K562 (cell line): Measurements from ENCODE around the gene ADORA1. TPM values are rescaled to one million over a fixed set of nuclear protein-coding genes. Genes with fewer than 3 reads are reported as not detected.

Experiments
- ATAC-seq: fragments of 200-7000 bp; cut with Tn5 transposase; 3 replicates; pipeline ENCODE4 v1.9.1; 2020; ENCODE audit warnings: moderate library complexity
- BruUV-seq: library from RNA; stranded (reverse); fragments of 400-500 nt; replicated peaks from 2 replicates; lab custom pipeline; 2021; lab: Mats Ljungman, UMichigan
- CTCF ChIA-PET: fragments of 300-600 bp; formaldehyde crosslinking; extraction: SDS; loops from one replicate; lab custom pipeline; 2021; ENCODE audit warnings: low intra/inter-chr PET ratio; lab: Yijun Ruan, JAX
- POLR2A ChIA-PET: fragments of 300-600, 350-650 bp; sonication (Branson Sonifier 250); formaldehyde crosslinking; extraction: SDS; loops from one replicate; lab custom pipeline; 2021; ENCODE audit warnings: antibody characterized with exemption, inconsistent platforms; lab: Yijun Ruan, JAX
- DNase-seq, 4 experiments: peaks; one replicate each; pipeline versions ENCODE4 v3.0.0 to v3.0.0-alpha.2; 2011 to 2018; ENCODE audit warnings: low spot score in 3 of 4, mixed read lengths in 3 of 4; ENCODE audit errors: extremely low read depth in 1 of 4
- FAIRE-seq: peaks from 2 replicates; lab custom pipeline; 2011; peaks lifted over from hg19 to GRCh38; lab: Jason Lieb, UNC
- H2AFZ ChIP-seq: 2 replicates; pipeline ENCODE4 v1.6.0; 2011; ENCODE audit warnings: low read depth, low read length, control low read depth, inconsistent platforms
- H3K27ac ChIP-seq: fragments of 200-600 bp; 3 replicates; pipeline ENCODE4 v1.8.0; 2011; ENCODE audit warnings: low read depth, mild to moderate bottlenecking, control low read depth, inconsistent platforms, low read length, moderate library complexity, mixed read lengths; ENCODE audit errors: extremely low read depth
- H3K27me3 ChIP-seq, 2 experiments: fragments of 300-600 bp in 1 of 2; 2 replicates in 1 of 2; 3 replicates in 1 of 2; pipeline versions ENCODE4 v1.6.0 to v1.8.0; 2011; ENCODE audit warnings: inconsistent platforms in 2 of 2, low read length in 2 of 2, mild to moderate bottlenecking in 1 of 2, mixed read lengths in 1 of 2, moderate library complexity in 1 of 2; ENCODE audit not compliant: control insufficient read depth in 2 of 2, insufficient read depth in 2 of 2
- H3K36me3 ChIP-seq: fragments of 300-600 bp; 3 replicates; pipeline ENCODE4 v1.8.0; 2011; ENCODE audit warnings: mild to moderate bottlenecking, low read length, inconsistent platforms; ENCODE audit not compliant: control insufficient read depth, insufficient read depth
- H3K4me1 ChIP-seq, 2 experiments: fragments of 200-600 bp in 1 of 2; replicated peaks in 1 of 2; 2 replicates in 1 of 2; 3 replicates in 1 of 2; pipeline versions ENCODE4 v1.5.1 to v1.8.0; 2011; ENCODE audit warnings: inconsistent platforms in 2 of 2, low read length in 2 of 2, mild to moderate bottlenecking in 1 of 2, mixed read lengths in 1 of 2, moderate library complexity in 1 of 2; ENCODE audit not compliant: control insufficient read depth in 2 of 2, insufficient read depth in 2 of 2
- H3K4me2 ChIP-seq: 2 replicates; pipeline ENCODE4 v1.6.1; 2011; ENCODE audit warnings: low read length, control low read depth, inconsistent platforms, mixed read lengths; ENCODE audit not compliant: insufficient read depth
- H3K4me3 ChIP-seq: fragments of 200-600 bp; sonication (generic), shearing (Covaris generic); 2 replicates; pipeline ENCODE4 v1.5.1; 2016; ENCODE audit warnings: control low read depth, inconsistent platforms
- H3K79me2 ChIP-seq: fragments of 200-600 bp; 3 replicates; pipeline ENCODE4 v1.8.0; 2011; ENCODE audit warnings: low read length, inconsistent platforms; ENCODE audit not compliant: control insufficient read depth, insufficient read depth
- H3K9ac ChIP-seq, 2 experiments: 2 replicates each; pipeline versions ENCODE4 v1.6.0 to v1.6.1; 2011; ENCODE audit warnings: low read depth in 2 of 2, low read length in 2 of 2, control low read depth in 1 of 2, inconsistent platforms in 1 of 2, mild to moderate bottlenecking in 1 of 2, mixed read lengths in 1 of 2; ENCODE audit not compliant: insufficient read depth in 1 of 2
- H3K9me1 ChIP-seq: one replicate; pipeline ENCODE4 v1.6.0; 2011; ENCODE audit warnings: inconsistent platforms, mild to moderate bottlenecking, low read length, moderate library complexity; ENCODE audit not compliant: control insufficient read depth, insufficient read depth
- H3K9me3 ChIP-seq: replicated peaks from 2 replicates; pipeline ENCODE4 v1.5.1; 2011; ENCODE audit warnings: low read depth, low read length, inconsistent platforms; ENCODE audit not compliant: control insufficient read depth, insufficient read depth
- H4K20me1 ChIP-seq: replicated peaks from 2 replicates; pipeline ENCODE4 v1.6.1; 2011; ENCODE audit warnings: low read length, inconsistent platforms, mixed read lengths; ENCODE audit not compliant: control insufficient read depth, insufficient read depth
- ARNT ChIP-seq, 2 experiments: fragments of 450-650 bp; IDR thresholded peaks; 2 replicates each; pipeline ENCODE4 v1.6.1; 2016; ENCODE audit warnings: mild to moderate bottlenecking in 1 of 2
- IRF2 ChIP-seq: sonication (generic); formaldehyde crosslinking; IDR thresholded peaks from 2 replicates; pipeline ENCODE4 v1.8.1; 2022; ENCODE audit warnings: mild to moderate bottlenecking, missing genetic modification reagents
- OTX1 ChIP-seq: fragments of 450-650 bp; formaldehyde crosslinking; IDR thresholded peaks from 2 replicates; pipeline ENCODE4 v1.4.0; 2022; ENCODE audit warnings: mild to moderate bottlenecking
- POLR2G ChIP-seq: fragments of 200-400 bp; formaldehyde crosslinking; IDR thresholded peaks from 2 replicates; pipeline ENCODE4 v1.6.1; 2017; ENCODE audit warnings: low read depth, mild to moderate bottlenecking, antibody characterized with exemption, low read length, moderate library complexity
- ZKSCAN8 ChIP-seq: fragments of 200-800 bp; sonication (Bioruptor generic); IDR thresholded peaks from 2 replicates; pipeline ENCODE4 v1.6.1; 2016; ENCODE audit warnings: missing genetic modification characterization, missing compliant biosample characterization
- WGBS: fragments of 100-300 bp; shearing (Covaris generic); methylation state at CpG from one replicate; pipeline ENCODE4 v1.1.6; 2016; ENCODE audit warnings: low coverage, mixed read lengths; ENCODE audit not compliant: insufficient coverage; ENCODE audit errors: missing lambda C conversion rate; 5-methylcytosine and 5-hydroxymethylcytosine counted together
- in situ Hi-C: fragments of 300-500 bp; cut with MboI; formaldehyde crosslinking; loops from 4 replicates; pipeline ENCODE4 v1.15.0; 2018; ENCODE audit warnings: inconsistent platforms, mixed read lengths
- intact Hi-C: fragments of 100-400 bp; cut with micrococcal nuclease; formaldehyde crosslinking; loops from 2 replicates; pipeline ENCODE4 v1.14.2; 2022
- polyA plus RNA-seq, 8 experiments: library from polyadenylated mRNA; depleted of rRNA in 4 of 8; stranded (reverse) in 5 of 8; unstranded in 3 of 8; fragments of >200 nt; fragmentation: Nextera tagmentation in 2 of 8; fragmentation: Illumina TruSeq in 1 of 8; extraction: Ambion mirVana in 2 of 8; extraction: Trizol in 1 of 8; gene quantifications; 2 replicates each; pipeline versions ENCODE4 v1.2.1 to v1.2.3, GENCODE V29; 2011 to 2014; ENCODE audit warnings: inconsistent platforms in 1 of 8, missing spikeins in 1 of 8
- total RNA-seq, 7 experiments: library from RNA; depleted of rRNA in 6 of 7; stranded (reverse); fragments of >200 nt in 6 of 7; fragmentation: Illumina TruSeq in 2 of 7; extraction: Trizol in 2 of 7; gene quantifications; 2 replicates each; pipeline versions ENCODE4 v1.2.1 to v1.2.3, GENCODE V29; 2011 to 2021; ENCODE audit warnings: low replicate concordance in 1 of 7
- TF ChIP-seq, protein P1 (sequence below): fragments of 250-450 bp; sonication (Bioruptor Pico); IDR thresholded peaks from 2 replicates; pipeline ENCODE4 v1.8.0; 2021; ENCODE audit warnings: mild to moderate bottlenecking, moderate library complexity
- TF ChIP-seq, protein P2 (sequence below), 2 experiments: fragments of 450-650 bp; formaldehyde crosslinking in 1 of 2; IDR thresholded peaks; 2 replicates each; pipeline versions ENCODE4 v1.4.0 to v1.6.1; 2014 to 2020; ENCODE audit warnings: mild to moderate bottlenecking in 2 of 2, borderline replicate concordance in 1 of 2, low read depth in 1 of 2

The ADORA1 gene
- total and polyA plus RNA-seq, 9 of the 15 experiments (the other 6 are each of a cell fraction or from before 2014, with no cell fraction given) = not detected

DNA sequence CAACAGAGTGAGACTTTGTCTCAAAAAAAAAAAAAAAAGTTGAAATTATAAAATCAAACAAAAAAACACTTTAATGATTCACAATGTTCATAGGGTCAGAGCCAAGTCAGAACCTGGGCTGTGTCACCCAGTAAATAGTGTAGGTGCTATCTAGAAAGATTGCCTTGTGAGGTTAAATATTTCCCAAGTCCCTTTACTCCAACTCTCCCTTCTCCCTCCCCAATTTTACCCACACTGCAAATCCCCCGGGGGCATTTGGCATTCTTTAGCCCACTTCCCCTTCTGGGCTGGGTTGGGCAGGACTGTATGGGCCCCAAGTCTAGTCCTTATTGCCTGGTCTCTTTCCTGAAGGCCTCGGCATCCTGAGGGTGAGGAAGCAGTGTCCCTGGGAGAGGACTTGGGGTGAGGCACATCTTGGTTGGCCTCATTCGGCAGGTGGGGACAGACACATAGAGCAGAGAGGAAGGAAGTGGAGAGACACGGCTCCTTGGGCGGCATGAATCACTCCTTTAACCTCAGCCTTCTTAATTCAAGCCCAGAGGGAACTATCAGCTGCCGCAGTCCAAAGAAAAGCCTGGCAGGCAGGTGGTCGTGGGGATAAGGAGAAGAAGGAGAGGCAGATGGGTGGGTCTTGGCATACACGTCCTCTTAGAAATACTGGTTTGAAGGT, 8.2 kb downstream of the ADORA1 start:
- Histone ChIP-seq H3K4me2 (no peak overlapping the region), H3K36me3 (no peaks in the 10 kb centered on the region), H3K79me2 (no peaks in the 10 kb centered on the region), H3K4me3 (no peak overlapping the region), H3K9me1 (no peaks in the 10 kb centered on the region), H2AFZ (no peak overlapping the region), H3K9me3 (no peaks in the 10 kb centered on the region), H4K20me1 (0 out of 2 replicates have a peak, but pooled peaks cover 3% of the 10 kb centered on the region), H3K4me1 (no peaks in the 10 kb centered on the region), H3K9ac (no peak overlapping the region), H3K27ac (no peak overlapping the region), H3K27me3 (peaks cover 25 to 64% of the 10 kb centered on the region in 2 experiments)
- CTCF ChIA-PET = no interaction called here
- FAIRE-seq (no peak), DNase-seq (no peak), ATAC-seq (no peak; the same call in 2 of the 3 replicates)
- in situ Hi-C loops = no loop called here
- no TSS peak for BruUV-seq
- POLR2A ChIA-PET = interaction anchor here (0.6 kb wide), 1 partner anchor 889 kb away, joined by 4 read pairs; no protein-coding TSS in a partner anchor
- TF ChIP-seq OTX1 (CRISPR knock-in tag) (no peak), IRF2 (no peak), POLR2G (no peak), ZKSCAN8 (CRISPR knock-in tag) (no peak), ARNT (IDR thresholded peaks at IDR 0.05) (no peak)
- TF ChIP-seq, protein P1, sequence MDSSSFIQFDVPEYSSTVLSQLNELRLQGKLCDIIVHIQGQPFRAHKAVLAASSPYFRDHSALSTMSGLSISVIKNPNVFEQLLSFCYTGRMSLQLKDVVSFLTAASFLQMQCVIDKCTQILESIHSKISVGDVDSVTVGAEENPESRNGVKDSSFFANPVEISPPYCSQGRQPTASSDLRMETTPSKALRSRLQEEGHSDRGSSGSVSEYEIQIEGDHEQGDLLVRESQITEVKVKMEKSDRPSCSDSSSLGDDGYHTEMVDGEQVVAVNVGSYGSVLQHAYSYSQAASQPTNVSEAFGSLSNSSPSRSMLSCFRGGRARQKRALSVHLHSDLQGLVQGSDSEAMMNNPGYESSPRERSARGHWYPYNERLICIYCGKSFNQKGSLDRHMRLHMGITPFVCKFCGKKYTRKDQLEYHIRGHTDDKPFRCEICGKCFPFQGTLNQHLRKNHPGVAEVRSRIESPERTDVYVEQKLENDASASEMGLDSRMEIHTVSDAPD (CRISPR knock-in tag) = no peak
- TF ChIP-seq, protein P2, sequence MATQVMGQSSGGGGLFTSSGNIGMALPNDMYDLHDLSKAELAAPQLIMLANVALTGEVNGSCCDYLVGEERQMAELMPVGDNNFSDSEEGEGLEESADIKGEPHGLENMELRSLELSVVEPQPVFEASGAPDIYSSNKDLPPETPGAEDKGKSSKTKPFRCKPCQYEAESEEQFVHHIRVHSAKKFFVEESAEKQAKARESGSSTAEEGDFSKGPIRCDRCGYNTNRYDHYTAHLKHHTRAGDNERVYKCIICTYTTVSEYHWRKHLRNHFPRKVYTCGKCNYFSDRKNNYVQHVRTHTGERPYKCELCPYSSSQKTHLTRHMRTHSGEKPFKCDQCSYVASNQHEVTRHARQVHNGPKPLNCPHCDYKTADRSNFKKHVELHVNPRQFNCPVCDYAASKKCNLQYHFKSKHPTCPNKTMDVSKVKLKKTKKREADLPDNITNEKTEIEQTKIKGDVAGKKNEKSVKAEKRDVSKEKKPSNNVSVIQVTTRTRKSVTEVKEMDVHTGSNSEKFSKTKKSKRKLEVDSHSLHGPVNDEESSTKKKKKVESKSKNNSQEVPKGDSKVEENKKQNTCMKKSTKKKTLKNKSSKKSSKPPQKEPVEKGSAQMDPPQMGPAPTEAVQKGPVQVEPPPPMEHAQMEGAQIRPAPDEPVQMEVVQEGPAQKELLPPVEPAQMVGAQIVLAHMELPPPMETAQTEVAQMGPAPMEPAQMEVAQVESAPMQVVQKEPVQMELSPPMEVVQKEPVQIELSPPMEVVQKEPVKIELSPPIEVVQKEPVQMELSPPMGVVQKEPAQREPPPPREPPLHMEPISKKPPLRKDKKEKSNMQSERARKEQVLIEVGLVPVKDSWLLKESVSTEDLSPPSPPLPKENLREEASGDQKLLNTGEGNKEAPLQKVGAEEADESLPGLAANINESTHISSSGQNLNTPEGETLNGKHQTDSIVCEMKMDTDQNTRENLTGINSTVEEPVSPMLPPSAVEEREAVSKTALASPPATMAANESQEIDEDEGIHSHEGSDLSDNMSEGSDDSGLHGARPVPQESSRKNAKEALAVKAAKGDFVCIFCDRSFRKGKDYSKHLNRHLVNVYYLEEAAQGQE (IDR thresholded peaks at IDR 0.05; ENCODE audit: borderline replicate concordance) = no peak
- TF ChIP-seq, protein P2 (CRISPR knock-in tag; IDR thresholded peaks at IDR 0.05; ENCODE audit: low read depth) = no peak
- 2% methylated on average over 8 of the region's 8 CpGs for WGBS
- intact Hi-C loops = no loop called here
